GM13977 (cell line): ENCODE results near the gene GPER1.

Source experiments
- DNase-seq: peaks from one replicate; pipeline ENCODE4 v3.0.0; 2012; ENCODE audit warnings: low spot score
- CTCF ChIP-seq: IDR thresholded peaks from 2 replicates; pipeline ENCODE4 v1.5.1; 2012; ENCODE audit warnings: mild to moderate bottlenecking, control low read depth; ENCODE audit not compliant: insufficient read depth; ENCODE audit errors: extremely low read depth, missing control alignments
- in situ Hi-C: fragments of 300-500 bp; cut with MboI; formaldehyde crosslinking; loops from one replicate; pipeline ENCODE4 v1.12.0; 2022; ENCODE audit warnings: low sequenced_read_pairs, low pct_unique_long_range_greater_than_20kb, mixed read lengths, inconsistent platforms; ENCODE audit not compliant: unreplicated experiment

GPER1 gene

DNA sequence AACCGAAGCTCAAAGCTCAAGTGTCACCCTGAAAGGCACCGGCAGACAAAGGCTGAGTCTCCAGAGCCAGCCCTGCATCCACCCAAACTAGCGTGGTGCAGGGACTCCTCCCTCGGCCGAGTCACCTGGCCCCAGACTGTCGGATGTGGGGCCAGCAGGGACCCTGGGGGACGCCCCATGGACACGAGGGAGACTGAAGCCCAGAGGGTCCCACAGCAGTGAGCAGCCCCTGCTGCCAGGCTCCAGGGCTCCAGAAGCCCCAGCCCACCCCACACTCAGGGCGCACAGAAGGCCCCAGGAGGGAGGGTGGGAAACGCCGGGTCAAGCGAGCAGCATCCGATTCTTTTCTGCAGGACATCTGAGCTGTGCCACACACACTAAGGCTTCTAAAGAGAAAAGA is 23.3 kb upstream of the GPER1 start:
- no peak for TF ChIP-seq CTCF
- in situ Hi-C loops, result loop anchor here (10.0 kb wide), 1 partner anchor 70 kb away; no protein-coding TSS in a partner anchor
- no peak for DNase-seq

- TF ChIP-seq CTCF, result no peak
- no peak for DNase-seq
- in situ Hi-C loops, result loop anchor here (10.0 kb wide), 1 partner anchor 70 kb away; no protein-coding TSS in a partner anchor
Measured at GRCh38 chr7:1065263-1065584, 22.7 kb upstream of the GPER1 start.

GRCh38 chr7:1065585-1066241 is 22.2 kb upstream of the GPER1 start:
- peak; percentile 96 for DNase-seq
- in situ Hi-C loops, result loop anchor here (10.0 kb wide), 1 partner anchor 71 kb away; no protein-coding TSS in a partner anchor
- TF ChIP-seq CTCF, result peak; percentile 95

DNA sequence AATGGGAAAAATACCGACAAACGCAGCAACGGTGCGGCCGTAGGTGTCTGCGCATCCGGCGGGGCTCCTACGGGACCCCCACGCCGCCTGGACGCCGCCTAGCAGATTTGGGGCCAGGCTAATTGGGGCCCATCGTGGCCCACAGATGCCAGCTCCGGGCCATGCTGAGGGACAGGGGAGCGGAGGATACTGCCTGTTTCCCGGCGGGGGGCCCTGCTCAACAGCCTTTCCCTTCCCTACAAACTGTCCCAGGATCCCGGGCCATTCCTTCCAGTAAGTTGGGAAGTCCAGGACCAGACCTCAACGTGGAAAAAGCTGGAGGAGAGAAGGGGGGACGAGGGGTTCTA is 21.7 kb upstream of the GPER1 start:
- in situ Hi-C loops, result loop anchor here (10.0 kb wide), 1 partner anchor 71 kb away; no protein-coding TSS in a partner anchor
- TF ChIP-seq CTCF, result no peak
- DNase-seq, result no peak

- no peak for DNase-seq
- in situ Hi-C loops, result loop anchor here (10.0 kb wide), 1 partner anchor 73 kb away; no protein-coding TSS in a partner anchor
- TF ChIP-seq CTCF, result no peak
Measured at GRCh38 chr7:1068013-1068412, 19.9 kb upstream of the GPER1 start.

- in situ Hi-C loops, result loop anchor here (10.0 kb wide), 1 partner anchor 74 kb away; no protein-coding TSS in a partner anchor
- no peak for TF ChIP-seq CTCF
- no peak for DNase-seq
Measured at GRCh38 chr7:1068619-1069018, 19.3 kb upstream of the GPER1 start.
